Neural progenitor cell (in vitro differentiated cells): ENCODE measurements around the gene POLR3A. TPM values are rescaled to one million over a fixed set of nuclear protein-coding genes. Genes with fewer than 3 reads are reported as not detected.

Source experiments
- DNase-seq: peaks from one replicate; pipeline ENCODE4 v3.0.0-alpha.2; 2016; ENCODE audit warnings: low spot score
- H2AFZ ChIP-seq: fragments of 200-600 bp; sonication (generic); replicated peaks from 2 replicates; pipeline ENCODE4 v1.6.1; 2016; ENCODE audit warnings: antibody characterized with exemption
- H3F3A ChIP-seq: fragments of 200-600 bp; sonication (generic); 2 replicates; pipeline ENCODE4 v1.6.1; 2016; ENCODE audit warnings: antibody characterized with exemption, low read depth
- H3K27ac ChIP-seq: fragments of 200-600 bp; sonication (generic); 2 replicates; pipeline ENCODE4 v1.5.1; 2016; ENCODE audit warnings: mild to moderate bottlenecking
- H3K27me3 ChIP-seq: fragments of 200-600 bp; sonication (generic); 2 replicates; pipeline ENCODE4 v1.6.1; 2016; ENCODE audit warnings: mild to moderate bottlenecking, moderate library complexity
- H3K36me3 ChIP-seq: fragments of 200-600 bp; sonication (generic); 2 replicates; pipeline ENCODE4 v1.5.1; 2016
- H3K4me1 ChIP-seq: fragments of 200-600 bp; sonication (generic); 2 replicates; pipeline ENCODE4 v1.6.1; 2016; ENCODE audit warnings: mixed run types
- H3K4me2 ChIP-seq: fragments of 200-600 bp; sonication (generic); 2 replicates; pipeline ENCODE4 v1.6.1; 2016
- H3K4me3 ChIP-seq: fragments of 200-600 bp; sonication (generic); 2 replicates; pipeline ENCODE4 v1.5.1; 2016
- H3K79me2 ChIP-seq: fragments of 200-600 bp; sonication (generic); 2 replicates; pipeline ENCODE4 v1.6.1; 2016; ENCODE audit warnings: low read depth
- H3K9ac ChIP-seq: fragments of 200-600 bp; sonication (generic); 2 replicates; pipeline ENCODE4 v1.6.1; 2016
- H3K9me3 ChIP-seq: fragments of 200-600 bp; sonication (generic); 2 replicates; pipeline ENCODE4 v1.5.1; 2016; ENCODE audit warnings: low read depth
- H4K20me1 ChIP-seq: fragments of 200-600 bp; sonication (generic); 2 replicates; pipeline ENCODE4 v1.6.1; 2016; ENCODE audit warnings: low read depth
- H3K27ac Mint-ChIP-seq: 3 replicates; pipeline ENCODE4 v1.8.0; 2021; ENCODE audit warnings: mixed read lengths
- H3K27me3 Mint-ChIP-seq: 2 replicates; pipeline ENCODE4 v1.8.0; 2022; ENCODE audit warnings: low read depth, mild to moderate bottlenecking, inconsistent platforms, moderate library complexity, mixed read lengths; ENCODE audit not compliant: insufficient read depth
- H3K36me3 Mint-ChIP-seq: 3 replicates; pipeline ENCODE4 v1.8.0; 2021; ENCODE audit warnings: mixed read lengths
- H3K4me1 Mint-ChIP-seq: 3 replicates; pipeline ENCODE4 v1.8.0; 2021; ENCODE audit warnings: mixed read lengths
- H3K4me3 Mint-ChIP-seq: 3 replicates; pipeline ENCODE4 v1.8.0; 2021; ENCODE audit warnings: mild to moderate bottlenecking, moderate library complexity, mixed read lengths
- H3K9me3 Mint-ChIP-seq: 3 replicates; pipeline ENCODE4 v1.8.0; 2020; ENCODE audit warnings: mixed read lengths
- CTCF ChIP-seq: fragments of 200-600 bp; sonication (generic); IDR thresholded peaks from 2 replicates; pipeline ENCODE4 v1.5.1; 2017; ENCODE audit warnings: antibody characterized with exemption, mild to moderate bottlenecking
- EZH2 ChIP-seq: fragments of 200-600 bp; sonication (generic); IDR thresholded peaks from 2 replicates; pipeline ENCODE4 v1.6.1; 2017; ENCODE audit warnings: antibody characterized with exemption, mild to moderate bottlenecking, moderate library complexity
- EZH2phosphoT487 ChIP-seq: fragments of 200-600 bp; sonication (generic); IDR thresholded peaks from 2 replicates; pipeline ENCODE4 v1.6.1; 2017; ENCODE audit warnings: antibody characterized with exemption
- total RNA-seq: library from RNA; depleted of rRNA; stranded (reverse); fragments of >200 nt; gene quantifications from 2 replicates; pipeline ENCODE4 v1.2.3, GENCODE V29; 2015; ENCODE audit warnings: low replicate concordance

Gene POLR3A
- total RNA-seq, 1 donor from 2014 or later: 16.0 TPM

GRCh38 chr10:78011065-78011464 lies 18.2 kb downstream of the POLR3A start:
- DNase-seq: no peak
- H3K4me3 Mint-ChIP-seq: no peak overlapping the region
- H3K36me3 Mint-ChIP-seq: peaks cover 24% of the 10 kb centered on the region
- no peaks in the 10 kb centered on the region for H3K4me1 ChIP-seq
- H3K9ac ChIP-seq: no peak overlapping the region
- H3K27ac Mint-ChIP-seq: no peak overlapping the region
- no peak overlapping the region for H3K4me2 ChIP-seq
- no peaks in the 10 kb centered on the region for H3K4me1 Mint-ChIP-seq
- no peaks in the 10 kb centered on the region for H3K79me2 ChIP-seq
- no peaks in the 10 kb centered on the region for H3K27me3 ChIP-seq
- H3K27me3 Mint-ChIP-seq: no peaks in the 10 kb centered on the region
- H3K4me3 ChIP-seq: no peak overlapping the region
- H3K9me3 Mint-ChIP-seq: no peaks in the 10 kb centered on the region
- no peak overlapping the region for H2AFZ ChIP-seq
- TF ChIP-seq EZH2phosphoT487: no peak
- no peak for TF ChIP-seq CTCF
- no peak for TF ChIP-seq EZH2
- H3F3A ChIP-seq: no peaks in the 10 kb centered on the region
- no peak overlapping the region for H3K27ac ChIP-seq
- H3K36me3 ChIP-seq: peaks cover 10% of the 10 kb centered on the region
- H4K20me1 ChIP-seq: no peaks in the 10 kb centered on the region
- no peaks in the 10 kb centered on the region for H3K9me3 ChIP-seq

DNA sequence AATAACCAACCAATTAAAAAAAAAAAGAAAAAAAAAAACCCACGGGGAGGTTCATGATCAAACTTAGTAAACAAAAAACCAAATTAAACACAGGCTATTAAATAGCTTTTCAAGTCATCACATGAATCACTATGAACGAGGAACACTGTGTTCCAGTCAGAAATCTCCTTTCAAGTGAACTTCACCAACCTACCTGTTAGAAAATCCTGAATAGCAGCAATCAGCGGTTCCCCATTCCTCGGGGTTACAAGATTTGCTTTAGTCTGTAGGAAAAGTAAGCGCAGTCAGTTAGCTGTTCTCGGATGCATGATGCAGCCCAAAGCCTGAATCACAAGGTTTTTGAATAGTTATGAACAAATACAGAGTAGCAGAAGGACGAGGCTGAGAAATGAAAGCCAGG lies 19.0 kb downstream of the POLR3A start:
- no peaks in the 10 kb centered on the region for H3K27me3 Mint-ChIP-seq
- H3K36me3 ChIP-seq: peaks cover 10% of the 10 kb centered on the region
- TF ChIP-seq EZH2phosphoT487: no peak
- TF ChIP-seq CTCF: no peak
- no peak for TF ChIP-seq EZH2

DNA sequence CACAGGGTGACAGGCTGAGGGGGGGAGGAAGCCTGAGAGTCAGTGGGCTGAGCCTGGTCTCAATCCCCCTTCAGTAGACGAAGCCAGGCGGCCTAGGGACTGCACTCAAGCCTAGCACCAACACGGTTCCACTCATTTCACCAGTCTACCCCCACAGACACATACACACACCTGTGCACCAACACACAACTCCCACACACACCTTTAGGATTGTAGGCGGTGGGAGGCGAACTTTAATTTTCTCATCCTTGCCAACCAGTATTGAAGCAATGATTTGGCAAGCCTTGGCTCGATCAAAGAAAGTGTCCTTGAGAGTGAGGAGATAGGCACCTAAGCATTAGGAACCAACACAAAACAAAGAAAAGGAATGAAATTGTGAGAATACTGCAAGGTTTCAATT lies 19.7 kb downstream of the POLR3A start:
- H3K27ac Mint-ChIP-seq: no peak overlapping the region
- no peak overlapping the region for H3K27ac ChIP-seq
- peaks cover 10% of the 10 kb centered on the region for H3K36me3 ChIP-seq

More for the DNA sequence above, 19.0 kb downstream of the POLR3A start:
- H4K20me1 ChIP-seq: no peaks in the 10 kb centered on the region
- no peaks in the 10 kb centered on the region for H3K9me3 ChIP-seq
- Mint-ChIP-seq H3K4me1 (no peaks in the 10 kb centered on the region), H3K4me3 (no peak overlapping the region), H3K9me3 (no peaks in the 10 kb centered on the region), H3K27ac (no peak overlapping the region), H3K36me3 (peaks cover 28% of the 10 kb centered on the region)
- H3K4me3 ChIP-seq: no peak overlapping the region
- no peak overlapping the region for H2AFZ ChIP-seq
- H3K27me3 ChIP-seq: no peaks in the 10 kb centered on the region
- no peaks in the 10 kb centered on the region for H3F3A ChIP-seq
- no peak overlapping the region for H3K27ac ChIP-seq
- DNase-seq: no peak
- no peaks in the 10 kb centered on the region for H3K4me1 ChIP-seq
- H3K4me2 ChIP-seq: no peak overlapping the region
- no peaks in the 10 kb centered on the region for H3K79me2 ChIP-seq
- no peak overlapping the region for H3K9ac ChIP-seq

More for the DNA sequence above, 19.7 kb downstream of the POLR3A start:
- Histone ChIP-seq H3K4me1 (no peaks in the 10 kb centered on the region), H3F3A (no peaks in the 10 kb centered on the region), H4K20me1 (no peaks in the 10 kb centered on the region), H3K4me2 (no peak overlapping the region), H3K9ac (no peak overlapping the region), H3K9me3 (no peaks in the 10 kb centered on the region), H3K27me3 (no peaks in the 10 kb centered on the region), H3K79me2 (no peaks in the 10 kb centered on the region), H3K4me3 (no peak overlapping the region), H2AFZ (no peak overlapping the region)
- no peak for DNase-seq
- H3K9me3 Mint-ChIP-seq: no peaks in the 10 kb centered on the region
- H3K4me1 Mint-ChIP-seq: no peaks in the 10 kb centered on the region
- no peak overlapping the region for H3K4me3 Mint-ChIP-seq
- TF ChIP-seq CTCF: no peak
- peaks cover 24% of the 10 kb centered on the region for H3K36me3 Mint-ChIP-seq
- no peaks in the 10 kb centered on the region for H3K27me3 Mint-ChIP-seq
